ENCODE results near the gene RAC3.

RAC3 gene

DNA sequence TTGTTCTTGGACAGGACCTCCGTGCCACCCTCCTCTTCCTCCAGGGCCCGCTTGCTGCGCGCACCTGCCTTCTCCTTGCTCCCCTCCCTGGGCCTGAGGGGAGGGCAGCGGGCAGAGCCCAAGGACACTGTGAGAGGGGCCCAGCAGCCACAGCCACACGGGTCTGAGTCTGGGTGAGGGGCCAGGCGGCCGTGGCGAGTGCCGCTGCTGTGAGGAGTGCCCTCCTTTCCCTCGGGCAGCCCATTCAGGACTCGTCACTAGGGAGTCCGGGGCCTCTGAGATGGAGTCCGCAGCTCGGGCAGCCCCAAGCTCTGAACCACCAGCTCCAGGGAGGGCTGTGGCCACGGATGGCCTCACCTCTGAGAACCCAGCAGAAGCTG, 28.5 kb downstream of the RAC3 start:
- H2AFZ ChIP-seq (ENCODE audit: low read depth, low read length, severe bottlenecking): no peak overlapping the region
- TF ChIP-seq CTCF (IDR thresholded peaks at IDR 0.05; ENCODE audit: insufficient read depth, low read length, poor library complexity, severe bottlenecking) (no peak), EZH2phosphoT487 (conservative IDR thresholded peaks at IDR 0.05; ENCODE audit: low read length) (no peak)
- H3K27ac ChIP-seq (ENCODE audit: low read depth, low read length): no peak overlapping the region
- H3K27me3 ChIP-seq (ENCODE audit: low read length): no peaks in the 10 kb centered on the region
- H3K9me3 ChIP-seq (ENCODE audit: insufficient read depth, low read length): no peaks in the 10 kb centered on the region
- H4K20me1 ChIP-seq (ENCODE audit: low read depth, low read length): no peaks in the 10 kb centered on the region
- peaks cover 3% of the 10 kb centered on the region; the same call in 1 of the 2 replicates for H3K79me2 ChIP-seq (ENCODE audit: insufficient read depth, low read length)
- no peak overlapping the region for H3K4me3 ChIP-seq (ENCODE audit: insufficient read depth, low read length, poor library complexity, severe bottlenecking)
- H3K4me2 ChIP-seq (ENCODE audit: low read depth, low read length, poor library complexity, severe bottlenecking): no peak overlapping the region
- H3K9ac ChIP-seq (ENCODE audit: low read length): no peak overlapping the region
- H3K36me3 ChIP-seq (ENCODE audit: low read length): no peaks in the 10 kb centered on the region
- H3K9me2 ChIP-seq (replicated peaks; ENCODE audit: insufficient read depth, low read length): no peaks in the 10 kb centered on the region
- no peaks in the 10 kb centered on the region for H3F3A ChIP-seq (ENCODE audit: insufficient read depth)

- Histone ChIP-seq H3F3A (ENCODE audit: insufficient read depth) (no peaks in the 10 kb centered on the region), H3K79me2 (ENCODE audit: insufficient read depth, low read length) (peaks cover 8% of the 10 kb centered on the region; the same call in 1 of the 2 replicates), H3K36me3 (ENCODE audit: low read length) (no peaks in the 10 kb centered on the region), H3K27ac (ENCODE audit: low read depth, low read length) (no peak overlapping the region), H3K4me3 (ENCODE audit: insufficient read depth, low read length, poor library complexity, severe bottlenecking) (no peak overlapping the region), H4K20me1 (ENCODE audit: low read depth, low read length) (no peaks in the 10 kb centered on the region), H3K27me3 (ENCODE audit: low read length) (no peaks in the 10 kb centered on the region), H3K4me2 (ENCODE audit: low read depth, low read length, poor library complexity, severe bottlenecking) (no peak overlapping the region), H3K9me2 (replicated peaks; ENCODE audit: insufficient read depth, low read length) (no peaks in the 10 kb centered on the region), H2AFZ (ENCODE audit: low read depth, low read length, severe bottlenecking) (no peak overlapping the region), H3K9me3 (ENCODE audit: insufficient read depth, low read length) (no peaks in the 10 kb centered on the region), H3K9ac (ENCODE audit: low read length) (no peak overlapping the region)
- no peak for TF ChIP-seq EZH2phosphoT487 (conservative IDR thresholded peaks at IDR 0.05; ENCODE audit: low read length)
- TF ChIP-seq CTCF (IDR thresholded peaks at IDR 0.05; ENCODE audit: insufficient read depth, low read length, poor library complexity, severe bottlenecking): no peak
These were observed 29.1 kb downstream of the RAC3 start for GRCh38 chr17:82060614-82061013.

DNA sequence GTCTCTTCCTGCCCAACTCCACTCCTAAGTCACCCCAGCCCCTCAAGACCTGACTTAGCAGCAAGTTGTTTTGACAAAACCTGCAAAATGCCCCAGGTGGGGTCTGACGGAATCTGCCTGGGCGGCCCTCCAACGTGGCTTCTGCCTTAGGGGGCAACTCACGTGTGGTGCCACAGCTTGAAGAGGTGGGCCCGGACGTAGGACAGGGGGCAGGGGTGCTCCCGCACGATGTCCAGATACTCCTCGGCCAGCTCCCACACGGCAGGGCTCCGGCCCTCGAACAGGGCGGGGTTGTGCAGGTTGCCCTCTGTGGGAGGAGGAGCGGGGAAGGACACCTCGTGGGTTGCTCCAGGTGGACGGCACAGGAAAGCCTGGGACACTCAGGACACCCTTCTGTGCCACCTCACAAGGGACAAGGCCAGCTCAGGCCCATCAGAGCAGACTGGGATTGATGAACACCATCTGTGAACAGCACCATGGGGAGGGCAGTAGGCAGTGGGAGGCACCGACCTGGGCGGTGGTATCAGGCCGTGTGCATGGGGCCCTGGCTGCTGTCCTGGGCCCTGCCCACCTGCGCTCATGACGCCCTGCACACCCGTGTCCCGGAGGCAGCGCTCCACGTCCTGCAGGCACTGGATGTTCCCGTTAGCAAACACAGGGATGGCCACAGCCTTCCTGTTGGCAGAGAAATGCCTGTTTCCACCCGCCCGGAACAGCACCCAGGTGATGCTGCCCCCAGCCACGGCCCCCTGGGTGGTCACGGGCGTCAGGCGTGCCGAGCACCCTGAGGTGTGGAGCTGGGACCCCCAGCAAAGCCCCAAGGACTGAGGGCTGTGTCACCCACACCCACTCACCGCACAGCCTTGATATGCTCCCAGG, 29.8 kb downstream of the RAC3 start:
- Histone ChIP-seq H3F3A (ENCODE audit: insufficient read depth) (no peaks in the 10 kb centered on the region), H4K20me1 (ENCODE audit: low read depth, low read length) (no peaks in the 10 kb centered on the region), H3K27me3 (ENCODE audit: low read length) (no peaks in the 10 kb centered on the region), H3K4me3 (ENCODE audit: insufficient read depth, low read length, poor library complexity, severe bottlenecking) (no peak overlapping the region), H2AFZ (ENCODE audit: low read depth, low read length, severe bottlenecking) (no peak overlapping the region), H3K36me3 (ENCODE audit: low read length) (no peaks in the 10 kb centered on the region), H3K9ac (ENCODE audit: low read length) (no peak overlapping the region), H3K9me3 (ENCODE audit: insufficient read depth, low read length) (no peaks in the 10 kb centered on the region), H3K79me2 (ENCODE audit: insufficient read depth, low read length) (peaks cover 8% of the 10 kb centered on the region; the same call in 1 of the 2 replicates), H3K4me2 (ENCODE audit: low read depth, low read length, poor library complexity, severe bottlenecking) (no peak overlapping the region), H3K9me2 (replicated peaks; ENCODE audit: insufficient read depth, low read length) (no peaks in the 10 kb centered on the region), H3K27ac (ENCODE audit: low read depth, low read length) (no peak overlapping the region)
- no peak for TF ChIP-seq CTCF (IDR thresholded peaks at IDR 0.05; ENCODE audit: insufficient read depth, low read length, poor library complexity, severe bottlenecking)
- TF ChIP-seq EZH2phosphoT487 (conservative IDR thresholded peaks at IDR 0.05; ENCODE audit: low read length): no peak
